ENCODE results near the gene IL13RA1. TPM values are rescaled to one million over a fixed set of nuclear protein-coding genes. Genes with fewer than 3 reads are reported as not detected.
"Not testable (repeated sequence)": the region's sequence is repeated elsewhere in the genome, so short reads cannot be mapped to it uniquely, and the experiment has no call there.

The IL13RA1 gene
- total RNA-seq, 1 experiment from 2014 or later, result 106 TPM

DNA sequence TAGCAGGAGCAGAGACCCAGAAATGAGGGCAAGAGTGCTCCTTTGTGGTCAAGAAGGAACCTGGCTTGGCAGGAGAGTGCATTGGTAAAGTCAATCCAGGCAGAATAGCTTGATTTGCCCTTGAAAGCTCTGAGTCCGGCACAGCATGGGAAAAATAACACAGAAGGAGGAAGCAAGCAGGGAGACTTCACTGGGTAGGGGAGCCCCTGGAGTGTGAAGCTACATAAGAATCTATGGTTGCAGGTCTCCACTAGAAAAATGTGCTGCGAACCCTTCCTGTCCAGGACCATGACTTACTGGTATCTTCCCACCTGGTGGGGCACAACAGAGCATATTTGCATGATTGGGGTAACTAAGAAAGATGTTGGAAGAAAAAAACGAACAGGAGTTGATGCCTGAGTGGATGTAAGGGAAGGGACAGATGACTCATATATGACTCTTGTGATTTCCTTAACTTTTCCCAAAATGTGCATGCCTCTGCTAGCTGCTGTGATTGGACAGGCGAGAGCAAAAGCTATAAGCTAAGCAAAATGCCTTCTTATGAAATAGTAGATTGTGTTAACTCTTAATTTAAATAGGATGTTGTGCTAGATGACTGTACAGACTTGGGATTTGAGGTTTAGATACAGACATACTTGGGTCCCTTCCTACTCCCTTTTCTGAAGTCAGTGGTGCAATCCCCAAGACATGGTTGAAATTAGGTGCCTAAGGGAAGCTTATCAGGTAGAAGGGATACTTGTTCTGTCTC, 3.3 kb downstream of the IL13RA1 start:
- Histone ChIP-seq H3K9me2 (ENCODE audit: insufficient read depth) (no peaks in the 10 kb centered on the region), H3K27ac (peak overlapping the region; percentile 61), H3K79me2 (ENCODE audit: low read depth) (peaks cover 78% of the 10 kb centered on the region), H3F3A (ENCODE audit: insufficient read depth, low read depth) (peaks cover 34% of the 10 kb centered on the region), H2AFZ (no peak overlapping the region), H3K4me2 (peak overlapping the region; percentile 61), H3K9me3 (ENCODE audit: insufficient read depth, low read depth) (no peaks in the 10 kb centered on the region), H3K27me3 (ENCODE audit: insufficient read depth, low read depth) (no peaks in the 10 kb centered on the region), H3K36me3 (ENCODE audit: low read depth) (peaks cover 12% of the 10 kb centered on the region; the same call in 1 of the 2 replicates), H4K20me1 (ENCODE audit: insufficient read depth) (no peaks in the 10 kb centered on the region), H3K4me1 (replicated peaks; ENCODE audit: insufficient read depth) (peaks cover 46% of the 10 kb centered on the region), H3K4me3 (peak overlapping the region; percentile 18; the same call in 1 of the 2 replicates)
- intact Hi-C loops (cut with micrococcal nuclease; ENCODE audit: unreplicated experiment), result no loop called here
- ChIA-PET POLR2A (ENCODE audit: unreplicated experiment) (interaction anchor here (0.5 to 0.6 kb wide), 2 partner anchors 13 to 76 kb away, joined by 4 to 17 read pairs; no protein-coding TSS in a partner anchor), CTCF (no interaction called here)
- no TSS peak for BruUV-seq (replicated peaks)
- DNase-seq, result peak in 1 of 2 experiments; percentile 74
- TF ChIP-seq EZH2 (IDR thresholded peaks at IDR 0.05; ENCODE audit: low read depth), result no peak
- TF ChIP-seq, protein P1, sequence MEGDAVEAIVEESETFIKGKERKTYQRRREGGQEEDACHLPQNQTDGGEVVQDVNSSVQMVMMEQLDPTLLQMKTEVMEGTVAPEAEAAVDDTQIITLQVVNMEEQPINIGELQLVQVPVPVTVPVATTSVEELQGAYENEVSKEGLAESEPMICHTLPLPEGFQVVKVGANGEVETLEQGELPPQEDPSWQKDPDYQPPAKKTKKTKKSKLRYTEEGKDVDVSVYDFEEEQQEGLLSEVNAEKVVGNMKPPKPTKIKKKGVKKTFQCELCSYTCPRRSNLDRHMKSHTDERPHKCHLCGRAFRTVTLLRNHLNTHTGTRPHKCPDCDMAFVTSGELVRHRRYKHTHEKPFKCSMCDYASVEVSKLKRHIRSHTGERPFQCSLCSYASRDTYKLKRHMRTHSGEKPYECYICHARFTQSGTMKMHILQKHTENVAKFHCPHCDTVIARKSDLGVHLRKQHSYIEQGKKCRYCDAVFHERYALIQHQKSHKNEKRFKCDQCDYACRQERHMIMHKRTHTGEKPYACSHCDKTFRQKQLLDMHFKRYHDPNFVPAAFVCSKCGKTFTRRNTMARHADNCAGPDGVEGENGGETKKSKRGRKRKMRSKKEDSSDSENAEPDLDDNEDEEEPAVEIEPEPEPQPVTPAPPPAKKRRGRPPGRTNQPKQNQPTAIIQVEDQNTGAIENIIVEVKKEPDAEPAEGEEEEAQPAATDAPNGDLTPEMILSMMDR (conservative IDR thresholded peaks at IDR 0.05), result no peak

DNA sequence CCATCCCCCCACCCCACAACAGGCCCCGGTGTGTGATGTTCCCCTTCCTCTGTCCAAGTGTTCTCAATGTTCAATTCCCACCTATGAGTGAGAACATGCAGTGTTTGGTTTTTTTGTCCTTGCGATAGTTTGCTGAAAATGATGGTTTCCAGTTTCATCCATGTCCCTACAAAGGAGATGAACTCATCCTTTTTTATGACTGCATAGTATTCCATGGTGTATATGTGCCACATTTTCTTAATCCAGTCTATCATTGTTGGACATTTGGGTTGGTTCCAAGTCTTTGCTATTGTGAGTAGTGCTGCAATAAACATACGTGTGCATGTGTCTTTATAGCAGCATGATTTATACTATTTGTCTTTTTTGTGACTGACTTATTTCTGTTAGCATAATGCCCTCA, 5.1 kb downstream of the IL13RA1 start:
- H3K79me2 ChIP-seq (ENCODE audit: low read depth), result peaks cover 97% of the 10 kb centered on the region
- H3K27me3 ChIP-seq (ENCODE audit: insufficient read depth, low read depth), result not testable (repeated sequence)

DNA sequence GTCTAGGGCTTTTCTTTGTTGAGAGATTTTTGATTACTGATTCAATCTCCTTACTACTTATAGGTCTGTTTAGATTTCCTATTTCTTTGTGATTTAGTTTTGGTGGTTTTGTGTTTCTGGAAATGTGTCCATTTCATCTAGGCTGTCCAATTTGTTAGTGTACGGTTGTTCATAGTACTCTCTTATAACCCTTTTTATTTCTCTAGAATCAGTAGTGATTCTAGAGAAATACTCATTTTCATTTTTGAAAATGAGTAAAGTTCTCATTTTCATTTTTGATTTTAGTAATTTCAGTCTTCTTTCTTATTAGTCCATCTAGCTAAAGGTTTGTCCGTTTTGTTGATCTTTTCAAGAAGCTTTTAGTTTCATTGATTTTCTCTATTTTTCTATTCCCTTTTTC, 7.5 kb downstream of the IL13RA1 start:
- intact Hi-C loops (cut with micrococcal nuclease; ENCODE audit: unreplicated experiment), result no loop called here
- no peaks in the 10 kb centered on the region for H3K9me2 ChIP-seq (ENCODE audit: insufficient read depth)
- TF ChIP-seq, protein P1 (conservative IDR thresholded peaks at IDR 0.05), result no peak
- no peak for TF ChIP-seq EZH2 (IDR thresholded peaks at IDR 0.05; ENCODE audit: low read depth)
- no peak overlapping the region for H3K4me3 ChIP-seq
- H3F3A ChIP-seq (ENCODE audit: insufficient read depth, low read depth), result peaks cover 18% of the 10 kb centered on the region; the same call in 1 of the 2 replicates
- H3K36me3 ChIP-seq (ENCODE audit: low read depth), result peaks cover 20% of the 10 kb centered on the region
- H3K4me1 ChIP-seq (replicated peaks; ENCODE audit: insufficient read depth), result peaks cover 17% of the 10 kb centered on the region
- ChIA-PET CTCF (no interaction called here), POLR2A (ENCODE audit: unreplicated experiment) (no interaction called here)
- DNase-seq, result no peak
- no peaks in the 10 kb centered on the region for H4K20me1 ChIP-seq (ENCODE audit: insufficient read depth)
- peaks cover 89% of the 10 kb centered on the region for H3K79me2 ChIP-seq (ENCODE audit: low read depth)
- peaks cover 8% of the 10 kb centered on the region; the same call in 1 of the 2 replicates for H3K9me3 ChIP-seq (ENCODE audit: insufficient read depth, low read depth)
- H3K27ac ChIP-seq, result no peak overlapping the region
- no TSS peak for BruUV-seq (replicated peaks)
- H3K4me2 ChIP-seq, result no peak overlapping the region
- no peak overlapping the region for H2AFZ ChIP-seq
- H3K27me3 ChIP-seq (ENCODE audit: insufficient read depth, low read depth), result no peaks in the 10 kb centered on the region

More for the DNA sequence above, 5.1 kb downstream of the IL13RA1 start:
- H3K4me2 ChIP-seq; intact Hi-C loops (cut with micrococcal nuclease; ENCODE audit: unreplicated experiment); H3K27ac ChIP-seq; H2AFZ ChIP-seq; H4K20me1 ChIP-seq (ENCODE audit: insufficient read depth); CTCF ChIA-PET; H3K4me3 ChIP-seq; H3K9me3 ChIP-seq (ENCODE audit: insufficient read depth, low read depth); BruUV-seq (replicated peaks); DNase-seq; POLR2A ChIA-PET (ENCODE audit: unreplicated experiment); H3K9me2 ChIP-seq (ENCODE audit: insufficient read depth): not testable (repeated sequence)
- H3K36me3 ChIP-seq (ENCODE audit: low read depth), result peaks cover 20% of the 10 kb centered on the region
- H3F3A ChIP-seq (ENCODE audit: insufficient read depth, low read depth), result peaks cover 19% of the 10 kb centered on the region; the same call in 1 of the 2 replicates
- H3K4me1 ChIP-seq (replicated peaks; ENCODE audit: insufficient read depth), result peaks cover 34% of the 10 kb centered on the region

All from PC-9 (cell line).